HL-60 (cell line): Measurements from ENCODE around the gene KCTD16.
A peak's percentile ranks its signal among the peaks of the same experiment; 100 is the strongest.

ENCODE experiments used
- DNase-seq, 2 experiments: peaks; one replicate each; pipeline ENCODE4 v3.0.0-alpha.2; 2010 to 2020; ENCODE audit warnings: low read depth in 1 of 2, low spot score in 1 of 2
- H3K27ac ChIP-seq: fragments of 250-450 bp; sonication (Bioruptor Pico); replicated peaks from 2 replicates; pipeline ENCODE4 v1.5.1; 2020; ENCODE audit warnings: mild to moderate bottlenecking, moderate library complexity
- H3K27me3 ChIP-seq: fragments of 250-450 bp; sonication (Bioruptor Pico); 2 replicates; pipeline ENCODE4 v1.5.1; 2021; ENCODE audit warnings: mild to moderate bottlenecking, moderate library complexity; ENCODE audit not compliant: insufficient read depth, poor library complexity, severe bottlenecking
- H3K4me3 ChIP-seq: replicated peaks from 2 replicates; pipeline ENCODE4 v1.5.1; 2011; ENCODE audit warnings: mild to moderate bottlenecking, control low read depth, low read length; ENCODE audit not compliant: insufficient read depth
- GABPA ChIP-seq: IDR thresholded peaks from 2 replicates; pipeline ENCODE4 v1.6.1; 2012; ENCODE audit warnings: low read depth
- POLR2AphosphoS5 ChIP-seq: IDR thresholded peaks from 2 replicates; pipeline ENCODE4 v1.6.1; 2012; ENCODE audit warnings: low read depth
- SPI1 ChIP-seq: IDR thresholded peaks from 2 replicates; pipeline ENCODE4 v1.6.1; 2012; ENCODE audit warnings: low read depth, mild to moderate bottlenecking, borderline replicate concordance
- long read RNA-seq: library from polyadenylated mRNA; unstranded; transcript quantifications from one replicate; pipeline ENCODE4 v2.0.0, GENCODE V29; 2020
- TF ChIP-seq, protein P1 (sequence below): IDR thresholded peaks from one replicate; pipeline ENCODE4 v1.5.1; 2011; ENCODE audit warnings: low read length, control low read depth, inconsistent platforms; ENCODE audit not compliant: insufficient read depth
- TF ChIP-seq, protein P2 (sequence below): IDR thresholded peaks from 2 replicates; pipeline ENCODE4 v1.6.1; 2012; ENCODE audit warnings: low read depth; ENCODE audit not compliant: insufficient replicate concordance

The KCTD16 gene
- long read RNA-seq, partial matches to known transcripts = 0 of 1 reads
- long read RNA-seq, other reads (novel, unspliced or antisense) = 1 of 1 reads

GRCh38 chr5:144170276-144171024 lies at the start of gene KCTD16, which contains the start of gene YIPF5:
Gene KCTD16 (plus strand): TSS chr5:144170873.
Gene YIPF5 (minus strand): TSS chr5:144170659. CDS start chr5:144169955, 704 bp downstream.
- DNase-seq = peak; percentile 92 to 98
- peak within 1 kb of the TSS; percentile 80 for H3K27ac ChIP-seq
- H3K4me3 ChIP-seq = peak within 1 kb of the TSS; percentile 97
- TF ChIP-seq, protein P1, sequence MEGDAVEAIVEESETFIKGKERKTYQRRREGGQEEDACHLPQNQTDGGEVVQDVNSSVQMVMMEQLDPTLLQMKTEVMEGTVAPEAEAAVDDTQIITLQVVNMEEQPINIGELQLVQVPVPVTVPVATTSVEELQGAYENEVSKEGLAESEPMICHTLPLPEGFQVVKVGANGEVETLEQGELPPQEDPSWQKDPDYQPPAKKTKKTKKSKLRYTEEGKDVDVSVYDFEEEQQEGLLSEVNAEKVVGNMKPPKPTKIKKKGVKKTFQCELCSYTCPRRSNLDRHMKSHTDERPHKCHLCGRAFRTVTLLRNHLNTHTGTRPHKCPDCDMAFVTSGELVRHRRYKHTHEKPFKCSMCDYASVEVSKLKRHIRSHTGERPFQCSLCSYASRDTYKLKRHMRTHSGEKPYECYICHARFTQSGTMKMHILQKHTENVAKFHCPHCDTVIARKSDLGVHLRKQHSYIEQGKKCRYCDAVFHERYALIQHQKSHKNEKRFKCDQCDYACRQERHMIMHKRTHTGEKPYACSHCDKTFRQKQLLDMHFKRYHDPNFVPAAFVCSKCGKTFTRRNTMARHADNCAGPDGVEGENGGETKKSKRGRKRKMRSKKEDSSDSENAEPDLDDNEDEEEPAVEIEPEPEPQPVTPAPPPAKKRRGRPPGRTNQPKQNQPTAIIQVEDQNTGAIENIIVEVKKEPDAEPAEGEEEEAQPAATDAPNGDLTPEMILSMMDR = no peak
- peak; percentile 36 for TF ChIP-seq POLR2AphosphoS5
- TF ChIP-seq GABPA = peak; percentile 61
- no peaks in the 10 kb centered on the region for H3K27me3 ChIP-seq

- TF ChIP-seq POLR2AphosphoS5 (no peak), GABPA (no peak), SPI1 (no peak)
- TF ChIP-seq, protein P2, sequence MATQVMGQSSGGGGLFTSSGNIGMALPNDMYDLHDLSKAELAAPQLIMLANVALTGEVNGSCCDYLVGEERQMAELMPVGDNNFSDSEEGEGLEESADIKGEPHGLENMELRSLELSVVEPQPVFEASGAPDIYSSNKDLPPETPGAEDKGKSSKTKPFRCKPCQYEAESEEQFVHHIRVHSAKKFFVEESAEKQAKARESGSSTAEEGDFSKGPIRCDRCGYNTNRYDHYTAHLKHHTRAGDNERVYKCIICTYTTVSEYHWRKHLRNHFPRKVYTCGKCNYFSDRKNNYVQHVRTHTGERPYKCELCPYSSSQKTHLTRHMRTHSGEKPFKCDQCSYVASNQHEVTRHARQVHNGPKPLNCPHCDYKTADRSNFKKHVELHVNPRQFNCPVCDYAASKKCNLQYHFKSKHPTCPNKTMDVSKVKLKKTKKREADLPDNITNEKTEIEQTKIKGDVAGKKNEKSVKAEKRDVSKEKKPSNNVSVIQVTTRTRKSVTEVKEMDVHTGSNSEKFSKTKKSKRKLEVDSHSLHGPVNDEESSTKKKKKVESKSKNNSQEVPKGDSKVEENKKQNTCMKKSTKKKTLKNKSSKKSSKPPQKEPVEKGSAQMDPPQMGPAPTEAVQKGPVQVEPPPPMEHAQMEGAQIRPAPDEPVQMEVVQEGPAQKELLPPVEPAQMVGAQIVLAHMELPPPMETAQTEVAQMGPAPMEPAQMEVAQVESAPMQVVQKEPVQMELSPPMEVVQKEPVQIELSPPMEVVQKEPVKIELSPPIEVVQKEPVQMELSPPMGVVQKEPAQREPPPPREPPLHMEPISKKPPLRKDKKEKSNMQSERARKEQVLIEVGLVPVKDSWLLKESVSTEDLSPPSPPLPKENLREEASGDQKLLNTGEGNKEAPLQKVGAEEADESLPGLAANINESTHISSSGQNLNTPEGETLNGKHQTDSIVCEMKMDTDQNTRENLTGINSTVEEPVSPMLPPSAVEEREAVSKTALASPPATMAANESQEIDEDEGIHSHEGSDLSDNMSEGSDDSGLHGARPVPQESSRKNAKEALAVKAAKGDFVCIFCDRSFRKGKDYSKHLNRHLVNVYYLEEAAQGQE = no peak
- TF ChIP-seq, protein P1 = no peak
- Histone ChIP-seq H3K27ac (no peak overlapping the region), H3K4me3 (no peak overlapping the region), H3K27me3 (no peaks in the 10 kb centered on the region)
- DNase-seq = no peak
These were observed 49.1 kb upstream of the KCTD16 start for GRCh38 chr5:144121577-144121976.

DNA sequence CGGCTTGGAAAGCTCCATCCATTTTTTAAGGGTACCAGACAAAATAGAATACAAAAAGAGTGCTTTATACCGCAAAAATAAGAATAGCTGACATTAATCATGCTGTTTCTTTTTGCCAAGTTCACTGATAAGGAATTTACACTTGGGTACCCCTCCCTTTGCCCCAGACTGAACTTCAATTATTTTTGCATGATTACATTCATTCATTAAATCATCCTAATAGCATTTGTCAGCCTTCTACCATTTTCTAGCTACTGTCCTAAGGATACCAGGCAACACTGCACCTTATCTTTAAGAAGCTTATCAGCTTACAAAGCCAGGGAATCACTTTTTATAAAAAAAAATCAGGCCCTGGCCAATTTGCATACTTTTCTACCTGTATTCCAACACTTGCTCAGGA lies 48.6 kb upstream of the KCTD16 start:
- no peak overlapping the region for H3K27ac ChIP-seq
- no peak for DNase-seq

More for the DNA sequence above, 48.6 kb upstream of the KCTD16 start:
- no peak overlapping the region for H3K4me3 ChIP-seq
- H3K27me3 ChIP-seq = no peaks in the 10 kb centered on the region
- TF ChIP-seq GABPA (no peak), SPI1 (no peak), POLR2AphosphoS5 (no peak)
- TF ChIP-seq, protein P1 = no peak
- TF ChIP-seq, protein P2 = no peak
